Fibroblast of lung (primary cell): Measurements from ENCODE around the gene HPF1. TPM values are rescaled to one million over a fixed set of nuclear protein-coding genes. Genes with fewer than 3 reads are reported as not detected.

Experiments used
- DNase-seq, 2 donors: peaks; one replicate each; pipeline versions ENCODE4 v3.0.0 to v3.0.0-alpha.2; 2010; ENCODE audit warnings: low read depth in 2 of 2
- H2AFZ ChIP-seq: 2 replicates; pipeline ENCODE4 v1.5.1; 2012; ENCODE audit warnings: low read length, control low read depth, inconsistent platforms
- H3K27ac ChIP-seq: 2 replicates; pipeline ENCODE4 v1.5.1; 2011; ENCODE audit warnings: low read length, control low read depth; ENCODE audit not compliant: insufficient read depth
- H3K27me3 ChIP-seq: 2 replicates; pipeline ENCODE4 v1.5.1; 2011; ENCODE audit warnings: mild to moderate bottlenecking, low read length; ENCODE audit not compliant: control insufficient read depth, insufficient read depth
- H3K36me3 ChIP-seq: 2 replicates; pipeline ENCODE4 v1.5.1; 2011; ENCODE audit warnings: low read length; ENCODE audit not compliant: control insufficient read depth, insufficient read depth
- H3K4me1 ChIP-seq: 2 replicates; pipeline ENCODE4 v1.5.1; 2011; ENCODE audit warnings: low read length; ENCODE audit not compliant: control insufficient read depth, insufficient read depth; ENCODE audit errors: extremely low read depth
- H3K4me2 ChIP-seq: 2 replicates; pipeline ENCODE4 v1.5.1; 2011; ENCODE audit warnings: low read length, control low read depth; ENCODE audit not compliant: insufficient read depth; ENCODE audit errors: extremely low read depth
- H3K4me3 ChIP-seq, 4 experiments: fragments of 200-600 bp in 1 of 4; sonication (generic) in 1 of 4; replicated peaks in 1 of 4; 2 replicates each; pipeline ENCODE4 v1.5.1; 2011 to 2016; ENCODE audit warnings: low read length in 4 of 4, low read depth in 3 of 4, mild to moderate bottlenecking in 3 of 4, control low read depth in 2 of 4, inconsistent platforms in 1 of 4, mixed read lengths in 1 of 4; ENCODE audit not compliant: insufficient read depth in 1 of 4; ENCODE audit errors: control extremely low read depth in 1 of 4
- H3K79me2 ChIP-seq: 2 replicates; pipeline ENCODE4 v1.5.1; 2012; ENCODE audit warnings: mild to moderate bottlenecking, low read length, inconsistent platforms; ENCODE audit not compliant: control insufficient read depth, insufficient read depth
- H3K9ac ChIP-seq: 2 replicates; pipeline ENCODE4 v1.5.1; 2011; ENCODE audit warnings: mild to moderate bottlenecking, low read length, control low read depth; ENCODE audit not compliant: insufficient read depth
- H3K9me3 ChIP-seq: 2 replicates; pipeline ENCODE4 v1.5.1; 2012; ENCODE audit warnings: low read depth, low read length; ENCODE audit not compliant: control insufficient read depth, insufficient read depth
- H4K20me1 ChIP-seq: 2 replicates; pipeline ENCODE4 v1.5.1; 2011; ENCODE audit warnings: low read length; ENCODE audit not compliant: control insufficient read depth, insufficient read depth; ENCODE audit errors: extremely low read depth
- CTCF ChIP-seq, 2 donors: IDR thresholded peaks in 1 of 2; conservative IDR thresholded peaks in 1 of 2; 1 replicate in 1 of 2; 2 replicates in 1 of 2; pipeline ENCODE4 v1.5.1; 2011 to 2012; ENCODE audit warnings: low read length in 2 of 2, control low read depth in 1 of 2, inconsistent platforms in 1 of 2, low read depth in 1 of 2, mild to moderate bottlenecking in 1 of 2
- EZH2 ChIP-seq: IDR thresholded peaks from 2 replicates; pipeline ENCODE4 v1.5.1; 2012; ENCODE audit warnings: low read length, control low read depth, mild to moderate bottlenecking; ENCODE audit errors: missing control alignments
- polyA plus RNA-seq, 2 donors: library from polyadenylated mRNA; depleted of rRNA in 1 of 2; stranded (reverse) in 1 of 2; unstranded in 1 of 2; fragments of >200 nt; gene quantifications; 2 replicates each; pipeline ENCODE4 v1.2.1, GENCODE V29; 2011 to 2012; ENCODE audit warnings: missing spikeins in 1 of 2
- total RNA-seq: library from RNA; depleted of rRNA; stranded (reverse); fragments of >200 nt; gene quantifications from 2 replicates; pipeline ENCODE4 v1.2.1, GENCODE V29; 2014

HPF1 gene
- total and polyA plus RNA-seq, 2 donors (not counting 1 experiment from before 2014, with no cell fraction given) = 14.0 to 35.3 TPM

GRCh38 chr4:169756971-169757574 lies 671 bp downstream of the HPF1 start:
- H3K9ac ChIP-seq = peak overlapping the region; percentile 34
- no peak for TF ChIP-seq CTCF (conservative IDR thresholded peaks at IDR 0.05 in 1 of 2, IDR thresholded peaks at IDR 0.05 in 1 of 2; ENCODE audit: low read depth in 1 of 2, low read length in 2 of 2)
- TF ChIP-seq EZH2 = no peak
- peak in 1 of 2 donors; percentile 3 for DNase-seq

GRCh38 chr4:169745291-169745690 lies 12.5 kb downstream of the HPF1 start:
- Histone ChIP-seq H3K9ac (no peak overlapping the region), H3K79me2 (no peaks in the 10 kb centered on the region), H3K9me3 (no peaks in the 10 kb centered on the region), H4K20me1 (no peaks in the 10 kb centered on the region), H3K4me2 (peak overlapping the region; percentile 11), H3K27me3 (no peaks in the 10 kb centered on the region), H2AFZ (no peak overlapping the region), H3K27ac (no peak overlapping the region), H3K4me1 (peaks cover 3% of the 10 kb centered on the region), H3K36me3 (no peaks in the 10 kb centered on the region), H3K4me3 (no peak overlapping the region)
- TF ChIP-seq EZH2 (no peak), CTCF (conservative IDR thresholded peaks at IDR 0.05 in 1 of 2, IDR thresholded peaks at IDR 0.05 in 1 of 2; ENCODE audit: low read depth in 1 of 2, low read length in 2 of 2) (no peak)
- DNase-seq = peak; percentile 46 to 82

More at GRCh38 chr4:169756971-169757574, 671 bp downstream of the HPF1 start:
- Histone ChIP-seq H3K36me3 (no peaks in the 10 kb centered on the region), H4K20me1 (no peaks in the 10 kb centered on the region), H3K9me3 (no peaks in the 10 kb centered on the region), H2AFZ (peak overlapping the region; percentile 58), H3K79me2 (peaks cover 14% of the 10 kb centered on the region), H3K27ac (peak overlapping the region; percentile 30), H3K4me1 (no peaks in the 10 kb centered on the region), H3K4me2 (peak overlapping the region; percentile 54), H3K4me3 (peak overlapping the region; percentile 61 to 99 (median 85)), H3K27me3 (no peaks in the 10 kb centered on the region)

- no peak for DNase-seq
- Histone ChIP-seq H3K4me1 (peaks cover 3% of the 10 kb centered on the region), H3K79me2 (no peaks in the 10 kb centered on the region), H3K9me3 (no peaks in the 10 kb centered on the region), H3K9ac (no peak overlapping the region), H3K4me2 (no peak overlapping the region), H3K4me3 (no peak overlapping the region), H3K36me3 (no peaks in the 10 kb centered on the region), H3K27me3 (no peaks in the 10 kb centered on the region), H2AFZ (no peak overlapping the region), H3K27ac (no peak overlapping the region), H4K20me1 (no peaks in the 10 kb centered on the region)
- TF ChIP-seq EZH2 = no peak
- no peak for TF ChIP-seq CTCF (conservative IDR thresholded peaks at IDR 0.05 in 1 of 2, IDR thresholded peaks at IDR 0.05 in 1 of 2; ENCODE audit: low read depth in 1 of 2, low read length in 2 of 2)
Observed at GRCh38 chr4:169744601-169745000, 13.1 kb downstream of the HPF1 start.
